GM19238 (cell line): ENCODE results near the gene SH3BGR.
"Not testable (repeated sequence)": the region's sequence is repeated elsewhere in the genome, so short reads cannot be mapped to it uniquely, and the experiment has no call there.

Source experiments
- DNase-seq: peaks from one replicate; pipeline ENCODE4 v3.0.0; 2011; ENCODE audit warnings: low spot score; ENCODE audit not compliant: insufficient read length

The SH3BGR gene

GRCh38 chr21:39451332-39452206 lies at the start of gene SH3BGR:
TSS of gene SH3BGR (plus strand) at chr21:39451970. CDS start at chr21:39452097, 127 bp downstream.
- DNase-seq, result no peak

GRCh38 chr21:39406065-39406464 lies 45.7 kb upstream of the SH3BGR start:
- no peak for DNase-seq

GRCh38 chr21:39419204-39419603 lies 32.6 kb upstream of the SH3BGR start:
- DNase-seq, result not testable (repeated sequence)

GRCh38 chr21:39422527-39423241 lies 29.1 kb upstream of the SH3BGR start:
- no peak for DNase-seq

- no peak for DNase-seq
These were observed 22.3 kb upstream of the SH3BGR start for GRCh38 chr21:39429445-39429844.

GRCh38 chr21:39430016-39430415 lies 21.8 kb upstream of the SH3BGR start:
- DNase-seq, result no peak

GRCh38 chr21:39430457-39430856 lies 21.3 kb upstream of the SH3BGR start:
- DNase-seq, result no peak

- DNase-seq, result no peak
These were observed 20.8 kb upstream of the SH3BGR start for GRCh38 chr21:39430954-39431353.

GRCh38 chr21:39434950-39435349 lies 16.8 kb upstream of the SH3BGR start:
- DNase-seq, result no peak

- DNase-seq, result no peak
These were observed 12.5 kb upstream of the SH3BGR start for GRCh38 chr21:39439232-39439631.

- DNase-seq, result no peak
These were observed 10.0 kb upstream of the SH3BGR start for GRCh38 chr21:39441502-39442475.

- no peak for DNase-seq
These were observed 7.2 kb upstream of the SH3BGR start for GRCh38 chr21:39444421-39445180.

- peak; percentile 95 for DNase-seq
These were observed 6.2 kb upstream of the SH3BGR start, which contains the start of gene LCA5L for GRCh38 chr21:39445321-39446269. TSS of gene LCA5L (minus strand) at chr21:39445778. CDS start at chr21:39428493, 17,285 bp downstream.

- no peak for DNase-seq
These were observed 4.5 kb upstream of the SH3BGR start for GRCh38 chr21:39447264-39447663.

- DNase-seq, result no peak
These were observed 618 bp downstream of the SH3BGR start for GRCh38 chr21:39452207-39452969.

GRCh38 chr21:39452970-39453342 lies 1.2 kb downstream of the SH3BGR start:
- DNase-seq, result no peak

GRCh38 chr21:39453571-39454179 lies 1.9 kb downstream of the SH3BGR start:
- no peak for DNase-seq

- DNase-seq, result no peak
These were observed 3.3 kb downstream of the SH3BGR start for GRCh38 chr21:39454949-39455668.
